ENCODE results near the gene CPA1.

Gene CPA1

DNA sequence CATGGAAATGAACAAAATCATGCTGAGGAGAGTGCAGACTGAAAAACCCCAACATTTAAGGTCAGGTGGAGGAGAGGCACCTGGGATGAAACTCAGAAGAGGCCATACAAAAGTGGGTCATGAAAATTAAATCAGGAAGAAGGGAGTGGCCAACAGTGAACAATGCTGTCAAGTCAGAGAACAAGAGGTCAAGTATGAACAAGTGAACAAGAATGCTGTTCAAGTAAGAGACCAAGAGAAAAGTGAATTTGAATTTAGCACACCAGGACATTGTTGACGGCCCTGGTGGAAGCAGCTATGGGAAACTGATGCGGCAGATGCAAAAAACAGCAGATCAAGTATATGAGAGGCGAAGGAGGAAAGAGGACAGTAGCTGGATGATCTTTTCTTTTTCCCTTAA, 52.6 kb downstream of the CPA1 start:
- DNase-seq: no peak

DNA sequence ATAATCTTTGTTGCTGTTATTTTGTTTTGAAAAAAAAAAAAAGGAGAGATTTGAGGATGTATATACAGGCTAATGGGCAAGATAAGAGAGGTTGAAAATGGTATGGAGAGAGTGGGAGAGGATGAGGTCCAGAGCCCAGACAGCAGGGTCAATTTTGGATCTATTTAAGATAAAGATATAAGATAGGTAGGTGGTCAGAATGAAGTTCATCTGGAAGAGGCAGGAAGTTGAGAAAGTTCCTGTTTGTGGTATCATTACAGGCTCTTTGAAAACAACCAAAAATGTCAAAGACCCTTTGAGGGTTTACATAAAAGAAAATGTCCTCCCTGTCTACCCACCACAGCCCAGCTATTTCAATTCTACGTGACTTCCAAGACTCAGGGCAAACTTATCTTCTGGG, 53.0 kb downstream of the CPA1 start:
- no peak for DNase-seq

DNA sequence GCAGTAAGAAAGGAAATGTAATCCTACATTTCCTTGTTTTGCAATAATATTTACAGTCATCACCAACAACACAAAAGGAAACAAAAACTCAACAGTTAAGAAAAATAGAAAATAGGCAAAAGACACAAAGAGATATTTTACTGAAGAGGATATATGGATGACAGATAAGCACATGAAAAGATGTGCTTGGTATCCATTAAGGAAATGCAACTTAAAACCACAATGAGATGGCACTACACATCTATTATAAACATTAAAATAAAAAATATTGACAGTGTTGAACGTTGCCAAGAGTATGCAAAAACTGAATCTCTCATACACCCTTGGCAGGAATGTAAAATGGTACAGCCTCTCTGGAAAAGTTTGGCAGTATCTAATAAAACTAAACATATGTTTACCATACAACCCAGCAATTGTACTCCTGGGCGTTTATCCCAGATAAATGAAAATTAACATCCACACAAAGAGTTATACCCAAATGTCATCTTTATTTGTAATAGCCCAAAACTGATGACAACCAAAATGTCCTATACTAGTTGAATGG, 55.1 kb downstream of the CPA1 start:
- no peak for DNase-seq

DNA sequence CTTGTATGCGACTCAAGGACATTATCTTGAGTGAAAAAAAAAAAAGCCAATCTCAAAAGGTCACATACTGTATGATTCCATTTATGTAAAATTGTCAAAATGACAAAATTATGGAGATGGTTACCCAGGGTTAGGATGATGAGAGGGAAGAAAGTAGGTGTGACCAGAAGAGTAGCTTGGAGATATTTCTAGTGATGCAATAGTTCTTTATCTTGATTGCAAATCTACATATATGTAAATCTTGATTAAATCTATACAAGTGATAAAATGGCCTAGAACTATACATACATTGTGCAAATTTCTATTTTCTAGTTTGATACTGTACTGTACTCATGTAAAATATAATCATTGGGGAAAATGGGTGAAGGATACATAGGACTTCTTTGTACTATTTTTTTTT, 56.0 kb downstream of the CPA1 start:
- no peak for DNase-seq
